ENCODE measurements around the gene HUNK. TPM values are rescaled to one million over a fixed set of nuclear protein-coding genes. Genes with fewer than 3 reads are reported as not detected.
"Not testable (repeated sequence)": the region's sequence is repeated elsewhere in the genome, so short reads cannot be mapped to it uniquely, and the experiment has no call there.

HUNK gene
- total RNA-seq, 1 donor from 2014 or later, result 0.19 TPM

GRCh38 chr21:31865429-31865970 lies 7.3 kb upstream of the HUNK start:
- no peak for DNase-seq
- intact Hi-C loops (cut with DNase I), result no loop called here
- no peak for ATAC-seq (ENCODE audit: poor library complexity)

- intact Hi-C loops (cut with DNase I), result loop anchor here (2.0 kb wide), 1 partner anchor 391 kb away; no protein-coding TSS in a partner anchor
- peak; percentile 93 for DNase-seq
- ATAC-seq (ENCODE audit: poor library complexity), result peak; percentile 99
Observed at GRCh38 chr21:31866077-31866511, 6.7 kb upstream of the HUNK start.

- intact Hi-C loops (cut with DNase I), result no loop called here
- no peak for ATAC-seq (ENCODE audit: poor library complexity)
- DNase-seq, result no peak
Observed at GRCh38 chr21:31869750-31870149, 3.1 kb upstream of the HUNK start.

- DNase-seq, result no peak
- intact Hi-C loops (cut with DNase I), result no loop called here
- no peak for ATAC-seq (ENCODE audit: poor library complexity)
Observed at GRCh38 chr21:31870472-31871193, 2.2 kb upstream of the HUNK start.

- ATAC-seq (ENCODE audit: poor library complexity); intact Hi-C loops (cut with DNase I); DNase-seq: not testable (repeated sequence)
Observed at GRCh38 chr21:31871371-31871770, 1.4 kb upstream of the HUNK start.

- no peak for ATAC-seq (ENCODE audit: poor library complexity)
- intact Hi-C loops (cut with DNase I), result no loop called here
- DNase-seq, result no peak
Observed at GRCh38 chr21:31872072-31872451, 758 bp upstream of the HUNK start.

- ATAC-seq (ENCODE audit: poor library complexity), result peak; percentile 18
- no peak for DNase-seq
- intact Hi-C loops (cut with DNase I), result no loop called here
Observed at GRCh38 chr21:31873275-31873695, 465 bp downstream of the HUNK start.

GRCh38 chr21:31873696-31874599 lies 1.1 kb downstream of the HUNK start:
- DNase-seq, result peak; percentile 52
- ATAC-seq (ENCODE audit: poor library complexity), result peak; percentile 67
- intact Hi-C loops (cut with DNase I), result no loop called here

- DNase-seq (no peak), ATAC-seq (ENCODE audit: poor library complexity) (no peak)
- intact Hi-C loops (cut with DNase I), result no loop called here
Observed at GRCh38 chr21:31874812-31875212, 2.0 kb downstream of the HUNK start.

- DNase-seq, result no peak
- intact Hi-C loops (cut with DNase I), result no loop called here
- no peak for ATAC-seq (ENCODE audit: poor library complexity)
Observed at GRCh38 chr21:31875496-31876015, 2.7 kb downstream of the HUNK start.

- ATAC-seq (ENCODE audit: poor library complexity), result no peak
- DNase-seq, result no peak
- intact Hi-C loops (cut with DNase I), result no loop called here
Observed at GRCh38 chr21:31877463-31877957, 4.7 kb downstream of the HUNK start.

GRCh38 chr21:31878831-31879230 lies 6.0 kb downstream of the HUNK start:
- intact Hi-C loops (cut with DNase I), result no loop called here
- ATAC-seq (ENCODE audit: poor library complexity) (peak; percentile 52), DNase-seq (no peak)

- intact Hi-C loops (cut with DNase I), result no loop called here
- DNase-seq (no peak), ATAC-seq (ENCODE audit: poor library complexity) (peak; percentile 39)
Observed at GRCh38 chr21:31879241-31879650, 6.4 kb downstream of the HUNK start.

- intact Hi-C loops (cut with DNase I), result no loop called here
- DNase-seq, result no peak
- no peak for ATAC-seq (ENCODE audit: poor library complexity)
Observed at GRCh38 chr21:31879911-31880310, 7.1 kb downstream of the HUNK start.

GRCh38 chr21:31880816-31881215 lies 8.0 kb downstream of the HUNK start:
- ATAC-seq (ENCODE audit: poor library complexity) (no peak), DNase-seq (no peak)
- intact Hi-C loops (cut with DNase I), result no loop called here

- ATAC-seq (ENCODE audit: poor library complexity), result no peak
- DNase-seq, result no peak
- intact Hi-C loops (cut with DNase I), result no loop called here
Observed at GRCh38 chr21:31882711-31883110, 9.9 kb downstream of the HUNK start.

- DNase-seq (no peak), ATAC-seq (ENCODE audit: poor library complexity) (no peak)
- intact Hi-C loops (cut with DNase I), result no loop called here
Observed at GRCh38 chr21:31885146-31885545, 12.3 kb downstream of the HUNK start.

GRCh38 chr21:31886915-31887314 lies 14.1 kb downstream of the HUNK start:
- intact Hi-C loops (cut with DNase I), result no loop called here
- ATAC-seq (ENCODE audit: poor library complexity), result no peak
- no peak for DNase-seq

GRCh38 chr21:31887391-31887841 lies 14.6 kb downstream of the HUNK start:
- ATAC-seq (ENCODE audit: poor library complexity), result peak; percentile 68
- peak; percentile 68 for DNase-seq
- intact Hi-C loops (cut with DNase I), result no loop called here
